Epithelial cell of proximal tubule (primary cell): Measurements from ENCODE around the gene SYTL3. TPM values are rescaled to one million over a fixed set of nuclear protein-coding genes. Genes with fewer than 3 reads are reported as not detected.
"Not testable (repeated sequence)": the region's sequence is repeated elsewhere in the genome, so short reads cannot be mapped to it uniquely, and the experiment has no call there.

Experiments used
- DNase-seq: peaks from one replicate; pipeline ENCODE4 v3.0.0-alpha.2; 2011; ENCODE audit warnings: low read depth
- H3K4me3 ChIP-seq: 2 replicates; pipeline ENCODE4 v1.5.1; 2011; ENCODE audit warnings: low read depth, mild to moderate bottlenecking, low read length
- total RNA-seq: library from RNA; depleted of rRNA; stranded (reverse); fragments of >200 nt; gene quantifications from 2 replicates; pipeline ENCODE4 v1.2.3, GENCODE V29; 2015
- TF ChIP-seq, protein P1 (sequence below): conservative IDR thresholded peaks from 2 replicates; pipeline ENCODE4 v1.5.1; 2012; ENCODE audit warnings: low read depth, mild to moderate bottlenecking, low read length

Gene SYTL3
- total RNA-seq, 1 donor from 2014 or later, result 11.0 TPM

DNA sequence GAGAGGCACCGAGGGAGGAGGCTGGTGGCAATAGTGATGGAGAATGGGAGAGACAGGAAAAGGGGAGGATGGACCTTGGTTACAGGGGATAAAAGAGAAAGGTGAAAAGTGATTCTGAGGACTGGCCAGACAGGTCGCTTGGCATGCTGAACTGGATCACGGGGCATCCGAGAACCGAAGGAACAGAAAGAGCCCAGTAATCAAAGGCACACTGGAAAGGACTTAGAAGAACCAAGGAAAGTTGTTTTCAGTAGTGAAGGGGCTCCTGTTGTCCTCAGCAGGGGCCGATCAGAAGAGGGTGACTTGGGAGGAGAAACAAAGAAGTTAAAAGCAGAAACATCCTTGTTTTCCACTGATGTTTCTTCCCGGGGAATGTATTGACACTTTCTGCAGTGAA lies 18.9 kb downstream of the SYTL3 start:
- TF ChIP-seq, protein P1, sequence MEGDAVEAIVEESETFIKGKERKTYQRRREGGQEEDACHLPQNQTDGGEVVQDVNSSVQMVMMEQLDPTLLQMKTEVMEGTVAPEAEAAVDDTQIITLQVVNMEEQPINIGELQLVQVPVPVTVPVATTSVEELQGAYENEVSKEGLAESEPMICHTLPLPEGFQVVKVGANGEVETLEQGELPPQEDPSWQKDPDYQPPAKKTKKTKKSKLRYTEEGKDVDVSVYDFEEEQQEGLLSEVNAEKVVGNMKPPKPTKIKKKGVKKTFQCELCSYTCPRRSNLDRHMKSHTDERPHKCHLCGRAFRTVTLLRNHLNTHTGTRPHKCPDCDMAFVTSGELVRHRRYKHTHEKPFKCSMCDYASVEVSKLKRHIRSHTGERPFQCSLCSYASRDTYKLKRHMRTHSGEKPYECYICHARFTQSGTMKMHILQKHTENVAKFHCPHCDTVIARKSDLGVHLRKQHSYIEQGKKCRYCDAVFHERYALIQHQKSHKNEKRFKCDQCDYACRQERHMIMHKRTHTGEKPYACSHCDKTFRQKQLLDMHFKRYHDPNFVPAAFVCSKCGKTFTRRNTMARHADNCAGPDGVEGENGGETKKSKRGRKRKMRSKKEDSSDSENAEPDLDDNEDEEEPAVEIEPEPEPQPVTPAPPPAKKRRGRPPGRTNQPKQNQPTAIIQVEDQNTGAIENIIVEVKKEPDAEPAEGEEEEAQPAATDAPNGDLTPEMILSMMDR, result no peak
- DNase-seq, result no peak
- H3K4me3 ChIP-seq, result no peak overlapping the region

DNA sequence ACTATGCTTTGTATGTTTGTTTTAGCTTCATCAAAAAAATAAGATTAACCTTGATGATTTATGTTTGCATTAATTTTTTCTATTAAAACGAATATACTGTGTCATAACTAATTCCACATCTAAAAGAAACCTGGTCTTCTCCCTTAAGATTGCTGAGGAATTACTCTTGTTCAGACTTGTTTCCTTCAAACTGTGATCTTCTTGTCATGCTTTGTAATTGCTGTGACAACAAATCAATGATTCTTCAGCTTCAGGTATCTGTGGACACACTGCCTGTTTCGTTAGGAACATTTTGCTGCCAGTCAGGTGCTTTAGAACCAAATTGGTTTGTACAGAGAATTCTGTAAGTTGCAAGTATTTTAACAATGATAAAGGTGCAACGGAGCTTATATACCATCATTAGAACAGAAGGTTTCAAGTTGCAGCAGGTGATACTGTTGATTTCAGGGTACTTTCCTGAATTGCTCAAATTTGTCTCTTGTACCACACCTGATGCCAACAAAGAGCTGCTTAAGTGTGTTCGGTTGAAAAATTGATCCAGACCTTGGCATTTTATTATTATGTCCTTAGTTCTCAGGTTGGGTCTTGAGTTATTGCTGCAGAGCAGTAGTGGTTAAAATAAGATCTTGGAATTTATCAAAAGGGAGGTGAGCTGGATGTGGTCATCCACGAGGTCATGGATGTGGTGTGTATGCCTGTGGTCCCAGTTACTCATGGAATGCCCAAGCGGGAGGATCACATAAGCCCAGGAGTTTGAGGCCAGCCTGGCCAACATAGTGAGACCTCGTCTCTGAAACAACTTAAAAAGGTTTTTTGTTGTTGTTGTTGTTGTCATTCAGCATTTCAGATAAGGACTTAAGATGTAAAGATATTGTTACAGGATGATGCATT lies 19.5 kb downstream of the SYTL3 start:
- H3K4me3 ChIP-seq, result no peak overlapping the region
- DNase-seq, result no peak
- TF ChIP-seq, protein P1, result no peak

DNA sequence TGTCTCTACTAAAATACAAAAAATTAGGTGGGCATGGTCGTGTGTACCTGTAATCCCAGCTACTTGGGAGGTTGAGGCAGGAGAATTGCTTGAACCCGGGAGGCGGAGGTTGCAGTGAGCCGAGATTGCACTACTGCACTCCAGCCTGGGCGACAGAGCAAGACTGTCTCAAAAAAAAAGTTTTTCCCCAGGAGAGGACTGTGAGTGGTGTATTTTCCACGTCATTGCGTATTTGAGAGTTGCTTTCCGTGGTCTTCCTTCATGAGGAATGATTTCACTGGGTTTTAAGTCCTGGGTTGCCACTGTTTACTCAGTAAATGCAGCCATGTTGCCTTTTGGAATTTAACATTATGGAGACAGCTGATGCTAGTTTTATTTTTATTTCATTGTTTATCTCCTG lies 22.3 kb downstream of the SYTL3 start:
- not testable (repeated sequence) for DNase-seq, H3K4me3 ChIP-seq

DNA sequence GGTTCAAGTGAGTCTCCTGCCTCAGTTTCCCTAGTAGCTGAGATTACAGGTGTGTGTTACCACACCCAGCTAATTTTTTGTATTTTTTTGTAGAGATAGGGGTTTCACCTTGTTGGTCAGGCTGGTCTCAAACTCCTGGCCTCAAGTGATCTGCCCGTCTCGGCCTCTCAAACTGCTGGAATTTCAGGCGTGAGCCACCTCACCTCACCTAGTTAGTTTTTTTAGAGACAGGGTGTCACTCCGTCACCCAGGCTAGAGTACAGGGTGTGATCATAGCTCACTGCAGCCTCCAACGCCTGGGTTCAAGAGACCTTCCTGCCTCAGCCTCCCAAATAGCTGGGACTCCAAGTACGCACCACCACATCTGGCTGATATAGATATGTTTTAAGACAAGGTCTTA lies 22.9 kb downstream of the SYTL3 start:
- TF ChIP-seq, protein P1, result no peak
- H3K4me3 ChIP-seq, result no peak overlapping the region
- no peak for DNase-seq

DNA sequence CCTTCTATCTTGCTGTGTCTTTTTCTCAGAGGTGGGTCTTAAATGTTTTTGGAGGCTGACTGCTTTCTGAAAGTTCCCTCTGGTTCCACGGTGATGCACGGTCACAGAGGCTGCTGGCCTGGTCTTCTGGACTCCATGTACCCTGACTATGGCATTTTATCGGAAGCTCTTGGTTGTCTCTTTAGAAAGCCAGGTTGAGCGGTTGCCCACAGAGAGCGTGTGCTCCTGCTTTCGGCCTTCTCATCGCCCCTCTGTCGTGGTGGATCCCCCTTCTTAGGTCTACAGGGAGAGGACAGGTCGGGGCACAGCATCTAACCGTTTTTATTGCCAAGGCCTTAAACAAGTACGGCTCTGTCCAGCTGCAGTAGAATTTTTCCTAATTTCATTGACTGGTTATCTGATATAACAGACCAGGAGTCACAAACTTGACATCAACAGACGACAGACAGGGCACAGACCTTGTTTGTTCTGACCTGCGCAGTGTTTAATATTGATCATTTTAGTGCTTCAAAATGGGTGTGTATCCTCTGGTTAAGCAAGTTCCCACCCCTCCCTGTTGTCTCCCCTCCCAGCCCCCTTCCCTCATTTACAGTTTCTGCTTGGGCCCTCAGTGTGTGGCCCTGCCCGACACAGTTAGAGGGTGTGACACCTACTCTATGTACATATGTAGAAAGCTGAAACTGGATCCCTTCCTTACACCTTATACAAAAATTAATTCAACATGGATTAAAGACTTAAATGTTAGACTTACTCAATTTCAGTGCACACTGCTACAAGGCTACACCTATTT lies 24.7 kb downstream of the SYTL3 start:
- TF ChIP-seq, protein P1, result no peak
- no peak for DNase-seq
- no peak overlapping the region for H3K4me3 ChIP-seq

DNA sequence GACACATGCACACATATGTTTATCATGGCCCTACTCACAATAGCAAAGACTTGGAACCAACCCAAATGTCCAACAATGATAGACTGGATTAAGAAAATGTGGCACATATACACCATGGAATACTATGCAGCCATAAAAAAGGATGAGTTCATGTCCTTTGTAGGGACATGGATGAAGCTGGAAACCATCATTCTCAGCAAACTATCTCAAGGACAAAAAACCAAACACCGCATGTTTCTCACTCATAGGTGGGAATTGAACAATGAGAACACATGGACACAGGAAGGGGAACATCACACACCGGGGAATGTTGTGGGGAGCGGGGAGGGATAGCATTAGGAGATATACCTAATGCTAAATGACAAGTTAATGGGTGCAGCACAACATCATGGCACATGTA lies 27.2 kb downstream of the SYTL3 start:
- not testable (repeated sequence) for DNase-seq, H3K4me3 ChIP-seq

DNA sequence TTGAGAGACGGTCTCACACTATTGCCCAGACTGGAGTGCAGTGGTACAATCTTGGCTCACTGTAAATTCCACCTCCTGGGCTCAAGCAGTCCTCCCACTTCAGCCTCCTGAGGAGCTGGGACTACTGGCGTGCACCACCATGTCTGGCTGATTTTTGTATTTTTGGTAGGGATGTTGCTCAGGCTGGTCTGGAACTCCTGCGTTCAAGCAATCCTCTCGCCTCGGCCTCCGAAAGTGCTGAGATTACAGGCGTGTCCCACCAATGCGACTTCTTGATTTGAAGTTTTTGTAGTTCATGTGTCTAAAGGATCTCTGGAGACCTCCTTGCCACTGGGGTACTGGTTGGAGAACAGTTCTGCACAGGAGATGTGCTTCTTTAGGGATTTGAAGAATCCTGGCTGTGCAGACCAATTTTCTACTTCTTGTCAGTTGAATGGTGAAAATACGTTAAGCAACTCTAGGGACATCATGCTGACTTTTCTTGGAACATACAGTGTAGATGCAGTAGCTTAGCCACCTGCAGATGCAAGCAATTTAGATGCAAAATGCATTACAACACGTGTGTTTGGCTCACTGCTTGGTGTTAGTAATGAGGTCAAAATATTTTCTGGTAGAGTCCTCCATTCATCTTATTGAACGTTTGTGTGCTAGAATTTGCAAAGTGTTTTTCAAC lies 28.2 kb downstream of the SYTL3 start:
- H3K4me3 ChIP-seq, result no peak overlapping the region
- TF ChIP-seq, protein P1, result no peak
- no peak for DNase-seq
